Choroid plexus epithelial cell (primary cell): ENCODE data around the gene CEP41.
A peak's percentile ranks its signal among the peaks of the same experiment; 100 is the strongest.

Source experiments
- DNase-seq: peaks from one replicate; pipeline ENCODE4 v3.0.0-alpha.2; 2010; ENCODE audit warnings: low read depth
- H3K4me3 ChIP-seq: 2 replicates; pipeline ENCODE4 v1.5.1; 2011; ENCODE audit warnings: low read depth, mild to moderate bottlenecking, control low read depth, low read length, moderate library complexity
- CTCF ChIP-seq: conservative IDR thresholded peaks from 2 replicates; pipeline ENCODE4 v1.5.1; 2011; ENCODE audit warnings: low read depth, mild to moderate bottlenecking, control low read depth, inconsistent platforms, low read length, moderate library complexity

Gene CEP41

DNA sequence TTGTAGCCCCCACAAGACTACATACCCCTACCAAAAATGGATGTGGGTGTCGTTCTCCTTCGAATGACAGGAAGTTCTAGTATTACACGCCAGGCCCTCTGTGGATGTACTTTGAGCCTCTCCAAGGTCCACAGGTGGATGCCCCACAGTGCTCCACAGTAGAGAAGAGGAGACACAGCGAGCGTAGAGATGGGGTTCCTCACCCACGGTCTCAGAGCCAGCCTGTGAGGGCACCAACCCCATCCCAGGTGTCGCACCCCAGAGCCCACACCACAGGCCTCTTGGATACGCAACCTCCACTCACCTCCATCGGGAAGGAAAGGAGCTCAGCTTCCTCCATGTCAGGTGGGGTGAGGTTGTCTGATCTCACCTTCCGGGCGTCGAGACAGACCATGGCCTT lies 93.9 kb downstream of the CEP41 start:
- DNase-seq = no peak
- TF ChIP-seq CTCF = no peak
- H3K4me3 ChIP-seq = no peak overlapping the region

DNA sequence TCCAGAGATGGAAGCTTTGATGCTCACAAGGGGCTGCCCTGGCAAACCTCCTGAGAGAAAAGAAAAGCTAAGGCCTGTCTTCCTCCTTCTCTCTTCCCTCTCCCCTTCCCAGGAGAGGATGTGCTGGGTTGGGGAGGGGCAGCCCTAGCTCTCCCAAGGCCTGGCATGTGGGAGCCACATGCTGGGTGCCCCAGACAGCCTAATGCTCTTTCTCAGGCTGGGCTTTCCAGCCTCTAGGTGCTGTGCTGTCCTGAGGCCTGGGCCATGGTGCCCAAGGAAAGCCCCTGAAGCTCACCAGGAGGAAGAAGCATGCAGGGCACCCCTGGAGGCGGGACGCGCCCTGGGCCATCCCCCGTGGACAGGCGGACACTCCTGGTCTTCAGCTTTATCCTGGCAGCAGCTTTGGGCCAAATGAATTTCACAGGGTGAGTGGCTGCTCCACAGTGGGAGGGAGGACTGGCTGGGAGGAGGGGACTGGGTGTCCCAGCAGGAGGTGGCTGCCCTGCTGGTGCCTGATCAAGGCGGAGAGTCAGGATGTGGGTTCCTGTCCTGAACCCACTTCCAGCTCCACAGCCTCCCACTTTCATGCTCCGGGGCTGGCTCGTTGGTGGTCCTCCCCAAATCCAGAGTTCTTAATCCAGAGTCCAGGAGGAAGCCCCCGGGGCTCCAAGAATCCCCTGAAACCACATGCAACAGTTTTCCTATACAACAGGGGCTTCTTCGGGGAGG lies 94.5 kb downstream of the CEP41 start:
- no peak for TF ChIP-seq CTCF
- DNase-seq = no peak
- H3K4me3 ChIP-seq = no peak overlapping the region

- no peak for DNase-seq
- no peak overlapping the region for H3K4me3 ChIP-seq
- TF ChIP-seq CTCF = no peak
These were observed 95.1 kb downstream of the CEP41 start for GRCh38 chr7:130345725-130346124.

- no peak for TF ChIP-seq CTCF
- H3K4me3 ChIP-seq = peak overlapping the region; percentile 6
- peak; percentile 40 for DNase-seq
These were observed 95.7 kb downstream of the CEP41 start for GRCh38 chr7:130345136-130345535.

DNA sequence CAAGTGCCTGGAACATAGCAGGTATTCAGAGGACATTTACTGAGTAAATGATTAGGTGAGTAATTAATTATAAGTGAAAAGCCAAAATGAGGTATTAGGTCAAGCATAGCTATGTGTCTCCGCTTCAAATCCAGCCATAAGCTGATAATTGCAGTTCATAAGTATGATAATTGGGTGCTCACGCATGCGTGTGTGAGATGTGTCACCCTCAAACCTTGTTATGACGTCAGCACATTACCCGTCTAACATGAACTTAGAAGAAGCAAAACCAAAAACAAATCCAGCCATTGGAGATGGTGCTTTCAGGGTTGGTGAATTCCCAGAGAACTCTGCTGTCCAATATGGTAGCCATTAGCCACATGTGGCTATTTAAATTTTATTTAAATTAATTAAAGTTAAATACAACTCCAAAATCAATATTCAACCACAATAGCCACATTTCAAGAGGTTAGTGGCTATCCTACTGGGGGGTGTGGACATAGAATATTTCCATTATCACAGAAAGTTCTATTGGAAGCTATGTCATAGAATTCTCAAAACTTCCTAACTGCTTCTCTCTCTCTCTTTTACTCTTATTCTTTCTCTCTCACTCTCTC lies 96.4 kb downstream of the CEP41 start, which contains the start of gene CPA5:
Gene CPA5, plus strand, starts transcription at position 546 of the 596 bp plus-strand sequence. CDS start 1,670 bp downstream, outside the sequence.
- TF ChIP-seq CTCF = no peak
- peak within 1 kb of the TSS; percentile 6 for H3K4me3 ChIP-seq

More for the DNA sequence above, 96.4 kb downstream of the CEP41 start, which contains the start of gene CPA5:
- DNase-seq = no peak
